ENCODE results near the gene FBXL12.

DNA sequence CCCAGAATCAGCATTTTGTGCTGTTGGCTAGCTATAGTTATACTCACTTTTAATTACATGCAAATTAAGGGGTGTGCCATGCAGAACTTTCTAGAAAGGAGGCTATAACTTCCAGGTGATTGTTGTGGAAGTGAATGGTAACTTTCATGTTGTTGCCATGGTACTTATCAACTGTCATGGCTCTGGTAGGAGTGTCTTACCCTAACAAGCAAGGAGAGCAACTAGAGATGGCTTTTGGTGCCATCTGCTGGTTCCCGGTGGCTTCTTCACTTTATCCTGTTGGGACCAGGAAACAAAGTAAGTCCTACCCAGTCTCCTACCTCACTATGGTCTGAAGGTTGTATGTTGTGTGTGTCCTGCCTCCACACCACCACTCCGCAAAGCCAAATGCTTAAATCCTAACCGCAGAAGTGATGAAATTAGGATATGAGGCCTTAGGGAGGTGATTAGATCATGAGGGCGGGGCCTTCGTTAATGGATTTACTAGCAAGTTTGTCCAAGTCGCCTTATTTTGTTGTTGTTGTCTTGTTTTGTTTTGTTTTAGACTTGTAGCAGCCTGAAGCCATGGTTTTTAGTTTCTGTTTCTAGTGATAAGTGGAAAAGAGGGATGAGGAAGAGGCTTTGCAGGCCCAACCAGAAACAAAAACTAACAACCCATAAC lies 22.6 kb downstream of the FBXL12 start:
- TF ChIP-seq, protein P1, sequence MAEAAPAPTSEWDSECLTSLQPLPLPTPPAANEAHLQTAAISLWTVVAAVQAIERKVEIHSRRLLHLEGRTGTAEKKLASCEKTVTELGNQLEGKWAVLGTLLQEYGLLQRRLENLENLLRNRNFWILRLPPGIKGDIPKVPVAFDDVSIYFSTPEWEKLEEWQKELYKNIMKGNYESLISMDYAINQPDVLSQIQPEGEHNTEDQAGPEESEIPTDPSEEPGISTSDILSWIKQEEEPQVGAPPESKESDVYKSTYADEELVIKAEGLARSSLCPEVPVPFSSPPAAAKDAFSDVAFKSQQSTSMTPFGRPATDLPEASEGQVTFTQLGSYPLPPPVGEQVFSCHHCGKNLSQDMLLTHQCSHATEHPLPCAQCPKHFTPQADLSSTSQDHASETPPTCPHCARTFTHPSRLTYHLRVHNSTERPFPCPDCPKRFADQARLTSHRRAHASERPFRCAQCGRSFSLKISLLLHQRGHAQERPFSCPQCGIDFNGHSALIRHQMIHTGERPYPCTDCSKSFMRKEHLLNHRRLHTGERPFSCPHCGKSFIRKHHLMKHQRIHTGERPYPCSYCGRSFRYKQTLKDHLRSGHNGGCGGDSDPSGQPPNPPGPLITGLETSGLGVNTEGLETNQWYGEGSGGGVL (tag by site-specific recombination; IDR thresholded peaks at IDR 0.05) = no peak
- TF ChIP-seq SP2 (tag by site-specific recombination; IDR thresholded peaks at IDR 0.05) (no peak), ZNF133 (tag by site-specific recombination; IDR thresholded peaks at IDR 0.05) (no peak), KLF10 (tag by site-specific recombination; IDR thresholded peaks at IDR 0.05) (no peak), ZBTB11 (tag by site-specific recombination; conservative IDR thresholded peaks at IDR 0.05; ENCODE audit: low read depth) (no peak), YY1 (tag by site-specific recombination; IDR thresholded peaks at IDR 0.05) (no peak), SP3 (tag by site-specific recombination; IDR thresholded peaks at IDR 0.05) (peak; percentile 20; the same call in 1 of the 2 replicates), ZNF707 (tag by site-specific recombination; IDR thresholded peaks at IDR 0.05) (no peak), ZNF311 (tag by site-specific recombination; IDR thresholded peaks at IDR 0.05; ENCODE audit: borderline replicate concordance) (no peak), ZNF701 (tag by site-specific recombination; IDR thresholded peaks at IDR 0.05) (no peak), ZNF24 (tag by site-specific recombination; IDR thresholded peaks at IDR 0.05) (no peak), PBX3 (CRISPR knock-in tag; IDR thresholded peaks at IDR 0.05) (no peak)
- TF ChIP-seq, protein P2, sequence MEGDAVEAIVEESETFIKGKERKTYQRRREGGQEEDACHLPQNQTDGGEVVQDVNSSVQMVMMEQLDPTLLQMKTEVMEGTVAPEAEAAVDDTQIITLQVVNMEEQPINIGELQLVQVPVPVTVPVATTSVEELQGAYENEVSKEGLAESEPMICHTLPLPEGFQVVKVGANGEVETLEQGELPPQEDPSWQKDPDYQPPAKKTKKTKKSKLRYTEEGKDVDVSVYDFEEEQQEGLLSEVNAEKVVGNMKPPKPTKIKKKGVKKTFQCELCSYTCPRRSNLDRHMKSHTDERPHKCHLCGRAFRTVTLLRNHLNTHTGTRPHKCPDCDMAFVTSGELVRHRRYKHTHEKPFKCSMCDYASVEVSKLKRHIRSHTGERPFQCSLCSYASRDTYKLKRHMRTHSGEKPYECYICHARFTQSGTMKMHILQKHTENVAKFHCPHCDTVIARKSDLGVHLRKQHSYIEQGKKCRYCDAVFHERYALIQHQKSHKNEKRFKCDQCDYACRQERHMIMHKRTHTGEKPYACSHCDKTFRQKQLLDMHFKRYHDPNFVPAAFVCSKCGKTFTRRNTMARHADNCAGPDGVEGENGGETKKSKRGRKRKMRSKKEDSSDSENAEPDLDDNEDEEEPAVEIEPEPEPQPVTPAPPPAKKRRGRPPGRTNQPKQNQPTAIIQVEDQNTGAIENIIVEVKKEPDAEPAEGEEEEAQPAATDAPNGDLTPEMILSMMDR (tag by site-specific recombination; IDR thresholded peaks at IDR 0.05) = peak; percentile 47; the same call in 1 of the 2 replicates
- TF ChIP-seq, protein P3, sequence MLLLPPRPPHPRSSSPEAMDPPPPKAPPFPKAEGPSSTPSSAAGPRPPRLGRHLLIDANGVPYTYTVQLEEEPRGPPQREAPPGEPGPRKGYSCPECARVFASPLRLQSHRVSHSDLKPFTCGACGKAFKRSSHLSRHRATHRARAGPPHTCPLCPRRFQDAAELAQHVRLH (tag by site-specific recombination; IDR thresholded peaks at IDR 0.05) = no peak
